ENCODE results near the gene CGGBP1. TPM values are rescaled to one million over a fixed set of nuclear protein-coding genes. Genes with fewer than 3 reads are reported as not detected.

Gene CGGBP1
- 70.9 TPM for polyA plus RNA-seq (2013, experiment 1 of 2)
- 70.8 TPM for polyA plus RNA-seq (2013, experiment 2 of 2)

- H3K4me1 ChIP-seq (ENCODE audit: control insufficient read depth in 2 of 2, insufficient read depth in 1 of 2, low read depth in 1 of 2, low read length in 2 of 2), result no peaks in the 10 kb centered on the region
- peak within 1 kb of the TSS; percentile 90 for H3K14ac ChIP-seq (ENCODE audit: low read length)
- peaks cover 5 to 36% of the 10 kb centered on the region in 2 donors for H3K36me3 ChIP-seq (replicated peaks in 1 of 2; ENCODE audit: control insufficient read depth in 2 of 2, insufficient read depth in 2 of 2, low read length in 2 of 2)
- peaks cover 3% of the 10 kb centered on the region for H3K79me1 ChIP-seq (ENCODE audit: low read depth, low read length)
- no CpG with 5 or more reads among the region's 76 CpGs for WGBS, 2 donors (ENCODE audit: extremely low coverage in 2 of 2, insufficient read length in 2 of 2, insufficient replicate concordance in 1 of 2)
- H2AFZ ChIP-seq (ENCODE audit: low read length), result peak within 1 kb of the TSS; percentile 98
- H2BK15ac ChIP-seq (ENCODE audit: low read length), result no peak within 1 kb of the TSS
- peak within 1 kb of the TSS; percentile 91 for H2BK120ac ChIP-seq (ENCODE audit: low read depth, low read length)
- no peak within 1 kb of the TSS for H3K4ac ChIP-seq (ENCODE audit: low read length)
- H3K4me3 ChIP-seq (ENCODE audit: low read length in 2 of 2), result peak within 1 kb of the TSS; percentile 93 to 94
- DNase-seq (ENCODE audit: low spot score), result peak; percentile 98
- H3K9me3 ChIP-seq (replicated peaks in 1 of 2; ENCODE audit: control insufficient read depth in 2 of 2, insufficient read depth in 1 of 2, low read depth in 1 of 2, low read length in 2 of 2), result no peaks in the 10 kb centered on the region
- H3K4me2 ChIP-seq (ENCODE audit: insufficient read depth, low read length, poor library complexity, severe bottlenecking), result peak within 1 kb of the TSS; percentile 59
- H3K27me3 ChIP-seq (ENCODE audit: control insufficient read depth in 3 of 3, insufficient read depth in 3 of 3, low read depth in 1 of 3, low read length in 3 of 3), result no peaks in the 10 kb centered on the region
- peak within 1 kb of the TSS; percentile 94 for H2BK5ac ChIP-seq (ENCODE audit: low read length)
- H4K91ac ChIP-seq (ENCODE audit: low read depth, low read length, poor library complexity), result no peak within 1 kb of the TSS
- H3K9ac ChIP-seq (ENCODE audit: low read depth, low read length, poor library complexity), result peak within 1 kb of the TSS; percentile 94
- H4K8ac ChIP-seq (ENCODE audit: low read depth, low read length), result peak within 1 kb of the TSS; percentile 65
- H3K23ac ChIP-seq (ENCODE audit: low read depth, low read length, poor library complexity), result peak within 1 kb of the TSS; percentile 96
- H2AK5ac ChIP-seq (ENCODE audit: low read depth, low read length), result no peak within 1 kb of the TSS
- no peak within 1 kb of the TSS for H2BK12ac ChIP-seq (ENCODE audit: low read length)
- peak within 1 kb of the TSS; percentile 97 for H3K18ac ChIP-seq (ENCODE audit: low read length)
- peak within 1 kb of the TSS; percentile 96 for H3K27ac ChIP-seq (replicated peaks; ENCODE audit: low read length)
Observed at GRCh38 chr3:88058581-88059379, at the start of gene CGGBP1, which contains the start of gene ZNF654. CGGBP1 (minus strand) TSS chr3:88059005; CDS start chr3:88055976, 3,029 bp downstream. ZNF654 (plus strand) TSS chr3:88059255; CDS start chr3:88059320, 65 bp downstream.

- no peak overlapping the region for H2BK15ac ChIP-seq (ENCODE audit: low read length)
- H2BK120ac ChIP-seq (ENCODE audit: low read depth, low read length), result no peak overlapping the region
- H3K4ac ChIP-seq (ENCODE audit: low read length), result no peak overlapping the region
- H3K27me3 ChIP-seq (ENCODE audit: control insufficient read depth in 3 of 3, insufficient read depth in 3 of 3, low read depth in 1 of 3, low read length in 3 of 3), result no peaks in the 10 kb centered on the region
- peaks cover 2 to 22% of the 10 kb centered on the region in 2 donors for H3K36me3 ChIP-seq (replicated peaks in 1 of 2; ENCODE audit: control insufficient read depth in 2 of 2, insufficient read depth in 2 of 2, low read length in 2 of 2)
- no peak overlapping the region for H3K4me2 ChIP-seq (ENCODE audit: insufficient read depth, low read length, poor library complexity, severe bottlenecking)
- no peak overlapping the region for H3K9ac ChIP-seq (ENCODE audit: low read depth, low read length, poor library complexity)
- no peaks in the 10 kb centered on the region for H3K79me1 ChIP-seq (ENCODE audit: low read depth, low read length)
- no peak overlapping the region for H3K27ac ChIP-seq (replicated peaks; ENCODE audit: low read length)
- no peak overlapping the region for H4K8ac ChIP-seq (ENCODE audit: low read depth, low read length)
- no peak overlapping the region for H2BK5ac ChIP-seq (ENCODE audit: low read length)
- no peak overlapping the region for H3K23ac ChIP-seq (ENCODE audit: low read depth, low read length, poor library complexity)
- H2AK5ac ChIP-seq (ENCODE audit: low read depth, low read length), result no peak overlapping the region
- H2AFZ ChIP-seq (ENCODE audit: low read length), result no peak overlapping the region
- H3K18ac ChIP-seq (ENCODE audit: low read length), result no peak overlapping the region
- H3K9me3 ChIP-seq (replicated peaks in 1 of 2; ENCODE audit: control insufficient read depth in 2 of 2, insufficient read depth in 1 of 2, low read depth in 1 of 2, low read length in 2 of 2), result peaks cover 0 to 7% of the 10 kb centered on the region in 2 donors
- no peak overlapping the region for H4K91ac ChIP-seq (ENCODE audit: low read depth, low read length, poor library complexity)
- H3K4me1 ChIP-seq (ENCODE audit: control insufficient read depth in 2 of 2, insufficient read depth in 1 of 2, low read depth in 1 of 2, low read length in 2 of 2), result no peaks in the 10 kb centered on the region
- H3K4me3 ChIP-seq (ENCODE audit: low read length in 2 of 2), result no peak overlapping the region
- H2BK12ac ChIP-seq (ENCODE audit: low read length), result no peak overlapping the region
- no peak for DNase-seq (ENCODE audit: low spot score)
- no peak overlapping the region for H3K14ac ChIP-seq (ENCODE audit: low read length)
Observed at GRCh38 chr3:88105325-88105724, 46.5 kb upstream of the CGGBP1 start.

- no peak overlapping the region for H2BK15ac ChIP-seq (ENCODE audit: low read length)
- WGBS, 2 donors (ENCODE audit: extremely low coverage in 2 of 2, insufficient read length in 2 of 2, insufficient replicate concordance in 1 of 2), result no CpG with 5 or more reads among the region's 1 CpG
- no peak overlapping the region for H2AK5ac ChIP-seq (ENCODE audit: low read depth, low read length)
- no peak overlapping the region for H2BK12ac ChIP-seq (ENCODE audit: low read length)
- no peaks in the 10 kb centered on the region for H3K4me1 ChIP-seq (ENCODE audit: control insufficient read depth in 2 of 2, insufficient read depth in 1 of 2, low read depth in 1 of 2, low read length in 2 of 2)
- H3K27ac ChIP-seq (replicated peaks; ENCODE audit: low read length), result no peak overlapping the region
- no peak overlapping the region for H2BK5ac ChIP-seq (ENCODE audit: low read length)
- H2AFZ ChIP-seq (ENCODE audit: low read length), result no peak overlapping the region
- H2BK120ac ChIP-seq (ENCODE audit: low read depth, low read length), result no peak overlapping the region
- H4K8ac ChIP-seq (ENCODE audit: low read depth, low read length), result no peak overlapping the region
- peaks cover 2 to 29% of the 10 kb centered on the region in 2 donors for H3K36me3 ChIP-seq (replicated peaks in 1 of 2; ENCODE audit: control insufficient read depth in 2 of 2, insufficient read depth in 2 of 2, low read length in 2 of 2)
- H3K79me1 ChIP-seq (ENCODE audit: low read depth, low read length), result no peaks in the 10 kb centered on the region
- H3K27me3 ChIP-seq (ENCODE audit: control insufficient read depth in 3 of 3, insufficient read depth in 3 of 3, low read depth in 1 of 3, low read length in 3 of 3), result no peaks in the 10 kb centered on the region
- H3K23ac ChIP-seq (ENCODE audit: low read depth, low read length, poor library complexity), result no peak overlapping the region
- no peak for DNase-seq (ENCODE audit: low spot score)
- H4K91ac ChIP-seq (ENCODE audit: low read depth, low read length, poor library complexity), result no peak overlapping the region
- H3K9ac ChIP-seq (ENCODE audit: low read depth, low read length, poor library complexity), result no peak overlapping the region
- H3K14ac ChIP-seq (ENCODE audit: low read length), result no peak overlapping the region
- H3K9me3 ChIP-seq (replicated peaks in 1 of 2; ENCODE audit: control insufficient read depth in 2 of 2, insufficient read depth in 1 of 2, low read depth in 1 of 2, low read length in 2 of 2), result peaks cover 0 to 13% of the 10 kb centered on the region in 2 donors
- H3K4me3 ChIP-seq (ENCODE audit: low read length in 2 of 2), result no peak overlapping the region
- H3K4me2 ChIP-seq (ENCODE audit: insufficient read depth, low read length, poor library complexity, severe bottlenecking), result no peak overlapping the region
- H3K4ac ChIP-seq (ENCODE audit: low read length), result no peak overlapping the region
- no peak overlapping the region for H3K18ac ChIP-seq (ENCODE audit: low read length)
Observed at GRCh38 chr3:88101142-88101541, 42.3 kb upstream of the CGGBP1 start.

- H4K8ac ChIP-seq (ENCODE audit: low read depth, low read length), result no peak overlapping the region
- no peak overlapping the region for H3K27ac ChIP-seq (replicated peaks; ENCODE audit: low read length)
- no peak overlapping the region for H4K91ac ChIP-seq (ENCODE audit: low read depth, low read length, poor library complexity)
- H2AK5ac ChIP-seq (ENCODE audit: low read depth, low read length), result no peak overlapping the region
- peaks cover 1 to 19% of the 10 kb centered on the region in 2 donors for H3K9me3 ChIP-seq (replicated peaks in 1 of 2; ENCODE audit: control insufficient read depth in 2 of 2, insufficient read depth in 1 of 2, low read depth in 1 of 2, low read length in 2 of 2)
- no peak overlapping the region for H3K18ac ChIP-seq (ENCODE audit: low read length)
- H3K36me3 ChIP-seq (replicated peaks in 1 of 2; ENCODE audit: control insufficient read depth in 2 of 2, insufficient read depth in 2 of 2, low read length in 2 of 2), result peaks cover 0 to 41% of the 10 kb centered on the region in 2 donors
- no peak overlapping the region for H3K4me2 ChIP-seq (ENCODE audit: insufficient read depth, low read length, poor library complexity, severe bottlenecking)
- no peak overlapping the region for H3K14ac ChIP-seq (ENCODE audit: low read length)
- H2BK12ac ChIP-seq (ENCODE audit: low read length), result no peak overlapping the region
- H2AFZ ChIP-seq (ENCODE audit: low read length), result no peak overlapping the region
- no peaks in the 10 kb centered on the region for H3K27me3 ChIP-seq (ENCODE audit: control insufficient read depth in 3 of 3, insufficient read depth in 3 of 3, low read depth in 1 of 3, low read length in 3 of 3)
- no peak overlapping the region for H3K23ac ChIP-seq (ENCODE audit: low read depth, low read length, poor library complexity)
- no peak overlapping the region for H3K9ac ChIP-seq (ENCODE audit: low read depth, low read length, poor library complexity)
- no peak for DNase-seq (ENCODE audit: low spot score)
- no peaks in the 10 kb centered on the region for H3K79me1 ChIP-seq (ENCODE audit: low read depth, low read length)
- H2BK15ac ChIP-seq (ENCODE audit: low read length), result no peak overlapping the region
- H3K4ac ChIP-seq (ENCODE audit: low read length), result no peak overlapping the region
- no peaks in the 10 kb centered on the region for H3K4me1 ChIP-seq (ENCODE audit: control insufficient read depth in 2 of 2, insufficient read depth in 1 of 2, low read depth in 1 of 2, low read length in 2 of 2)
- no peak overlapping the region for H2BK120ac ChIP-seq (ENCODE audit: low read depth, low read length)
- no peak overlapping the region for H2BK5ac ChIP-seq (ENCODE audit: low read length)
- no CpG with 5 or more reads among the region's 1 CpG for WGBS, 2 donors (ENCODE audit: extremely low coverage in 2 of 2, insufficient read length in 2 of 2, insufficient replicate concordance in 1 of 2)
- no peak overlapping the region for H3K4me3 ChIP-seq (ENCODE audit: low read length in 2 of 2)
Observed at GRCh38 chr3:88093266-88093665, 34.5 kb upstream of the CGGBP1 start.
